Measurements from ENCODE around the gene RAB37. TPM values are rescaled to one million over a fixed set of nuclear protein-coding genes. Genes with fewer than 3 reads are reported as not detected.
A peak's percentile ranks its signal among the peaks of the same experiment; 100 is the strongest.

Gene RAB37
- total RNA-seq, 2 donors from 2014 or later: 0.66 to 0.78 TPM

GRCh38 chr17:74755533-74755932 lies 18.5 kb downstream of the RAB37 start:
- H3K9me3 ChIP-seq: no peaks in the 10 kb centered on the region
- no peak overlapping the region for H3K4me3 ChIP-seq
- peak overlapping the region in 1 of 4 donors; percentile 14 for H3K27ac ChIP-seq
- intact Hi-C loops (cut with DNase I): no loop called here
- DNase-seq: no peak
- ATAC-seq: no peak
- peaks cover 96% of the 10 kb centered on the region for H3K4me1 ChIP-seq
- H3K36me3 ChIP-seq (replicated peaks in 1 of 2; ENCODE audit: insufficient read depth in 1 of 2, low read depth in 2 of 2): no peaks in the 10 kb centered on the region
- TF ChIP-seq, protein P1, sequence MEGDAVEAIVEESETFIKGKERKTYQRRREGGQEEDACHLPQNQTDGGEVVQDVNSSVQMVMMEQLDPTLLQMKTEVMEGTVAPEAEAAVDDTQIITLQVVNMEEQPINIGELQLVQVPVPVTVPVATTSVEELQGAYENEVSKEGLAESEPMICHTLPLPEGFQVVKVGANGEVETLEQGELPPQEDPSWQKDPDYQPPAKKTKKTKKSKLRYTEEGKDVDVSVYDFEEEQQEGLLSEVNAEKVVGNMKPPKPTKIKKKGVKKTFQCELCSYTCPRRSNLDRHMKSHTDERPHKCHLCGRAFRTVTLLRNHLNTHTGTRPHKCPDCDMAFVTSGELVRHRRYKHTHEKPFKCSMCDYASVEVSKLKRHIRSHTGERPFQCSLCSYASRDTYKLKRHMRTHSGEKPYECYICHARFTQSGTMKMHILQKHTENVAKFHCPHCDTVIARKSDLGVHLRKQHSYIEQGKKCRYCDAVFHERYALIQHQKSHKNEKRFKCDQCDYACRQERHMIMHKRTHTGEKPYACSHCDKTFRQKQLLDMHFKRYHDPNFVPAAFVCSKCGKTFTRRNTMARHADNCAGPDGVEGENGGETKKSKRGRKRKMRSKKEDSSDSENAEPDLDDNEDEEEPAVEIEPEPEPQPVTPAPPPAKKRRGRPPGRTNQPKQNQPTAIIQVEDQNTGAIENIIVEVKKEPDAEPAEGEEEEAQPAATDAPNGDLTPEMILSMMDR (IDR thresholded peaks at IDR 0.05): no peak
- H3K27me3 ChIP-seq: no peaks in the 10 kb centered on the region
- WGBS, 2 donors: 81 to 83% methylated on average over 7 to 8 of the region's 8 CpGs

DNA sequence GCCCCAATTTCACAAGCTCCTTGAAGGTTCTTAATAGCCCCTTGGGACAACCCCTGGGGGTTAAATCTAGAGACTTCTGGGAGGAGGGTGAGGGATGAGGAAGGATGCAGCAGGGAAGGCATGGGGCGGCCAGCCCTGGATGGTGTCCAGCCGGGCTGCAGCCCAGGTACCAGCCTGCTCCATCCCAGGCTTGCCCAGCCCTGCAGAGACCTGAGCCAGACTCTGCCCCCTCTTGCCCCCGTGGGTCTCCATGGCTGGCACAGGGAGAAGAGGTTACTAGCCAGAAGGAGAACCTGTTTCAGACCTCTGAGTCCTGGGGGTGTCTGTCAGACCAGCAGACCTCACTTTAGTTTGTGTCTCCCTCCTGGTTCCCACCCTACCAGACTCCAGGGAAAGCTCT lies 19.8 kb downstream of the RAB37 start:
- Histone ChIP-seq H3K27ac (peak overlapping the region in 3 of 4 donors; percentile 80 to 86 (median 83)), H3K9me3 (no peaks in the 10 kb centered on the region), H3K36me3 (replicated peaks in 1 of 2; ENCODE audit: insufficient read depth in 1 of 2, low read depth in 2 of 2) (no peaks in the 10 kb centered on the region), H3K4me3 (no peak overlapping the region), H3K4me1 (peaks cover 97% of the 10 kb centered on the region), H3K27me3 (no peaks in the 10 kb centered on the region)
- WGBS, 2 donors: 32 to 40% methylated on average over 1 to 3 of the region's 3 CpGs
- intact Hi-C loops (cut with DNase I): no loop called here
- TF ChIP-seq, protein P1 (IDR thresholded peaks at IDR 0.05): no peak
- no peak for TF ChIP-seq POLR2A (IDR thresholded peaks at IDR 0.05)
- DNase-seq: no peak
- no peak for ATAC-seq

- H3K4me1 ChIP-seq: peaks cover 96% of the 10 kb centered on the region
- DNase-seq (peak in 2 of 4 donors; percentile 72 to 74), ATAC-seq (no peak)
- H3K36me3 ChIP-seq (replicated peaks in 1 of 2; ENCODE audit: insufficient read depth in 1 of 2, low read depth in 2 of 2): no peaks in the 10 kb centered on the region
- H3K27me3 ChIP-seq: no peaks in the 10 kb centered on the region
- H3K4me3 ChIP-seq: no peak overlapping the region
- intact Hi-C loops (cut with DNase I): no loop called here
- peak overlapping the region; percentile 36 to 86 (median 82) for H3K27ac ChIP-seq
- WGBS, 2 donors: 54 to 100% methylated on average over 2 to 3 of the region's 3 CpGs
- TF ChIP-seq POLR2A (IDR thresholded peaks at IDR 0.05): no peak
- TF ChIP-seq, protein P1 (IDR thresholded peaks at IDR 0.05): no peak
- H3K9me3 ChIP-seq: no peaks in the 10 kb centered on the region
These were observed 20.4 kb downstream of the RAB37 start for GRCh38 chr17:74757502-74757901.

GRCh38 chr17:74757931-74758847 lies 21.1 kb downstream of the RAB37 start:
- Histone ChIP-seq H3K27me3 (no peaks in the 10 kb centered on the region), H3K36me3 (replicated peaks in 1 of 2; ENCODE audit: insufficient read depth in 1 of 2, low read depth in 2 of 2) (no peaks in the 10 kb centered on the region), H3K4me3 (no peak overlapping the region), H3K9me3 (no peaks in the 10 kb centered on the region), H3K27ac (peak overlapping the region; percentile 36 to 86 (median 82)), H3K4me1 (peaks cover 96% of the 10 kb centered on the region)
- no peak for ATAC-seq
- 34 to 57% methylated on average over 19 to 26 of the region's 26 CpGs for WGBS, 2 donors
- TF ChIP-seq, protein P1 (IDR thresholded peaks at IDR 0.05): no peak
- no peak for TF ChIP-seq POLR2A (IDR thresholded peaks at IDR 0.05)
- DNase-seq: peak in 2 of 4 donors; percentile 53 to 65
- intact Hi-C loops (cut with DNase I): no loop called here

Measured in body of pancreas (tissue), 4 donors.